ENCODE measurements around the gene KIFC1.
"Not testable (repeated sequence)": the region's sequence is repeated elsewhere in the genome, so short reads cannot be mapped to it uniquely, and the experiment has no call there.

Gene KIFC1, protein sequence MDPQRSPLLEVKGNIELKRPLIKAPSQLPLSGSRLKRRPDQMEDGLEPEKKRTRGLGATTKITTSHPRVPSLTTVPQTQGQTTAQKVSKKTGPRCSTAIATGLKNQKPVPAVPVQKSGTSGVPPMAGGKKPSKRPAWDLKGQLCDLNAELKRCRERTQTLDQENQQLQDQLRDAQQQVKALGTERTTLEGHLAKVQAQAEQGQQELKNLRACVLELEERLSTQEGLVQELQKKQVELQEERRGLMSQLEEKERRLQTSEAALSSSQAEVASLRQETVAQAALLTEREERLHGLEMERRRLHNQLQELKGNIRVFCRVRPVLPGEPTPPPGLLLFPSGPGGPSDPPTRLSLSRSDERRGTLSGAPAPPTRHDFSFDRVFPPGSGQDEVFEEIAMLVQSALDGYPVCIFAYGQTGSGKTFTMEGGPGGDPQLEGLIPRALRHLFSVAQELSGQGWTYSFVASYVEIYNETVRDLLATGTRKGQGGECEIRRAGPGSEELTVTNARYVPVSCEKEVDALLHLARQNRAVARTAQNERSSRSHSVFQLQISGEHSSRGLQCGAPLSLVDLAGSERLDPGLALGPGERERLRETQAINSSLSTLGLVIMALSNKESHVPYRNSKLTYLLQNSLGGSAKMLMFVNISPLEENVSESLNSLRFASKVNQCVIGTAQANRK

DNA sequence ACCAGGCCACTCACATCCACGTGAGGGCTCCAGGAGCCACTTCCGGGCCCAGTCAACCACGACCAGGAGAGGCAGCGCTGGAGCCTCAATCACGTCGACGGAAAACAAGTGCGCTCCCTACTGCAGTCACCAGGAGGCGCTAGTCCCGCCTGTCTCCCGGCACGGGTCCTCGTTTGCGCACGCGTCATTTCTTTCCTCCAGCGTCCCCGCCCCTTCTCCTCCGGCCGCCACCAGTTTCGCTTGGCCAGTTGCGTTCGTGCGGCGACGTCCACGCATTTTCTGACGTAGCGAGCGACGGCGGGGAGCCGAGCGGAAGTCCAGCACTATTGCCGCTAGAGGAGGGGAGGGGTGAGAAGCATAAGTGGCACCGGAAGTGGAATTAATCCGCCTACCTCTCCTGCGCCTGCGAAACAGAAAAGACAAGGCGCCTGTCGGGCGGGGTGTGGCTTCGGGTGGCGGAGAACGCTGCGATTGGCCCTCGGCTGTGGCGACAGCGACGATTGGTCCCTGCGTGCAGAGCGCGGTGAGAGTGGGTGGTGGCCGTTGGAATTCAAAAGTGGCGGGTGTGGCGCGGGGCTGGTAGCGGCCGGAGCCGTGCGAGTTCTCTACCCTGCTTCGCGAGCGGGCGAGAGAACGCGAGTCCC is at the start of gene KIFC1:
Gene KIFC1 (plus strand): TSS at position 546 of the 644 bp plus-strand sequence. CDS start 163 bp downstream, outside the sequence.
- Histone ChIP-seq H3K27ac (peak within 1 kb of the TSS; percentile 77 to 95 (median 89)), H3K4me1 (peaks cover 33 to 50% (median 41%) of the 10 kb centered on the region in 10 experiments), H4K20me1 (peaks cover 0 to 36% (median 31%) of the 10 kb centered on the region in 11 experiments; a peak in 15 of 22 replicates), H3K36me3 (peaks cover 0 to 28% (median 17%) of the 10 kb centered on the region in 11 experiments; a peak in 9 of 22 replicates), H3K27me3 (no peaks in the 10 kb centered on the region), H3K4me2 (peak within 1 kb of the TSS; percentile 79 to 99 (median 92)), H3K9me3 (replicated peaks in 1 of 11) (no peaks in the 10 kb centered on the region), H3K4me3 (peak within 1 kb of the TSS; percentile 78 to 96 (median 92)), H3K9ac (peak within 1 kb of the TSS; percentile 77 to 95 (median 91))
- no peak for TF ChIP-seq Cebpa-rat (IDR thresholded peaks at IDR 0.05)

DNA sequence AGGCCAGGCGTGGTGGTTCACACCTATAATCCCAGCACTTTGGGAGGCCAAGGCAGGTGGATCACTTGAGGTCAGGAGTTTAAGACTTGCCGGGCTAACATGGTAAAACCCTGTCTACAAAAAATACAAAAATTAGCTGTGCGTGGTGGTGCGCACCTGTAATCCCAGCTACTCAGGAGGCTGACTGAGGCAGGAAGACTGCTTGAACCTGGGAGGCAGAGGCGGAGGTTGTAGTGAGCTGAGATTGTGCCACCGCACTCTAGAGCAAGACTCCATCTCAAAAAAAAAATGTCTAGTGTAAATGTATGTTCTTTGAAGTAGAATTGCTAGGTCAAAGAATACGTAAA is 48.0 kb upstream of the KIFC1 start:
- H3K4me2 ChIP-seq, result peak overlapping the region in 10 of 11 experiments; percentile 54 to 83 (median 76); a peak in 17 of 22 replicates

DNA sequence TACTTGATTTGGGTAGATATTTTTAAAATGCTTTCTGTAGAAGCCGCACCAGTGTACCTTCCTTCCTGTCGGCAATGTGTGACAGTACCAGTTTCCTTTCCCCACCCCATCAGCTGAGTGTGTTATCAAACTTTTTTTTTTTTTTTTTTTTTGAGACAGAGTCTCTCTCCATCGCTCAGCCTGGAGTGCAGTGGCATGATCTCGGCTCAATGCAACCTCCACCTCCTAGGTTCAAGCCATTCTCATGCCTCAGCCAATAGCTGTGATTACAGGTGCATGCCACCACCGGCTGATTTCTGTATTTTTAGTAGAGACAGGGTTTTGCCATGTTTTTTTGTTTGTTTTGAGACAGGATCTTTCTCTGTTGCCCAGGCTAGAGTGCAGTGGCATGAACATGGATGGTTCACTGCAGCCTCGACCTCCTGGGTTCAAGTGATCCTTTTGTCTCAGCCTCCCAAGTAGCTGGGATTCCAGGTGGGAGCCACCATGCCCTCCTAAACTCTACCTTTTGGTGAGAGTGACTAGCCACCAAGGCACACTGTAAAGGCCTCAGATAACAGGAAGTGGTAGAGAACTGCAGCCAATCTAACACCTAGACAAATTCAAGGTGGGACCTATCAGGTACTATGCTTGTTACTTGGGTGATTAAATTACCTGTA is 47.5 kb upstream of the KIFC1 start:
- no peaks in the 10 kb centered on the region for H3K9me3 ChIP-seq (replicated peaks in 1 of 11)
- H4K20me1 ChIP-seq, result no peaks in the 10 kb centered on the region
- H3K27me3 ChIP-seq, result no peaks in the 10 kb centered on the region
- H3K27ac ChIP-seq, result no peak overlapping the region
- peaks cover 6 to 24% (median 20%) of the 10 kb centered on the region in 10 experiments; a peak in 18 of 20 replicates for H3K4me1 ChIP-seq
- no peak overlapping the region for H3K9ac ChIP-seq
- H3K36me3 ChIP-seq, result no peaks in the 10 kb centered on the region
- H3K4me3 ChIP-seq, result no peak overlapping the region
- no peak for TF ChIP-seq Cebpa-rat (IDR thresholded peaks at IDR 0.05)
- H3K4me2 ChIP-seq, result peak overlapping the region in 10 of 11 experiments; percentile 54 to 83 (median 76); a peak in 20 of 22 replicates

More for the DNA sequence above, 48.0 kb upstream of the KIFC1 start:
- H3K27ac ChIP-seq; H3K36me3 ChIP-seq; H3K27me3 ChIP-seq; H3K4me3 ChIP-seq; H3K9ac ChIP-seq; H3K9me3 ChIP-seq (replicated peaks in 1 of 11); H4K20me1 ChIP-seq: not testable (repeated sequence)
- peaks cover 6 to 24% (median 20%) of the 10 kb centered on the region in 10 experiments; a peak in 18 of 20 replicates for H3K4me1 ChIP-seq

DNA sequence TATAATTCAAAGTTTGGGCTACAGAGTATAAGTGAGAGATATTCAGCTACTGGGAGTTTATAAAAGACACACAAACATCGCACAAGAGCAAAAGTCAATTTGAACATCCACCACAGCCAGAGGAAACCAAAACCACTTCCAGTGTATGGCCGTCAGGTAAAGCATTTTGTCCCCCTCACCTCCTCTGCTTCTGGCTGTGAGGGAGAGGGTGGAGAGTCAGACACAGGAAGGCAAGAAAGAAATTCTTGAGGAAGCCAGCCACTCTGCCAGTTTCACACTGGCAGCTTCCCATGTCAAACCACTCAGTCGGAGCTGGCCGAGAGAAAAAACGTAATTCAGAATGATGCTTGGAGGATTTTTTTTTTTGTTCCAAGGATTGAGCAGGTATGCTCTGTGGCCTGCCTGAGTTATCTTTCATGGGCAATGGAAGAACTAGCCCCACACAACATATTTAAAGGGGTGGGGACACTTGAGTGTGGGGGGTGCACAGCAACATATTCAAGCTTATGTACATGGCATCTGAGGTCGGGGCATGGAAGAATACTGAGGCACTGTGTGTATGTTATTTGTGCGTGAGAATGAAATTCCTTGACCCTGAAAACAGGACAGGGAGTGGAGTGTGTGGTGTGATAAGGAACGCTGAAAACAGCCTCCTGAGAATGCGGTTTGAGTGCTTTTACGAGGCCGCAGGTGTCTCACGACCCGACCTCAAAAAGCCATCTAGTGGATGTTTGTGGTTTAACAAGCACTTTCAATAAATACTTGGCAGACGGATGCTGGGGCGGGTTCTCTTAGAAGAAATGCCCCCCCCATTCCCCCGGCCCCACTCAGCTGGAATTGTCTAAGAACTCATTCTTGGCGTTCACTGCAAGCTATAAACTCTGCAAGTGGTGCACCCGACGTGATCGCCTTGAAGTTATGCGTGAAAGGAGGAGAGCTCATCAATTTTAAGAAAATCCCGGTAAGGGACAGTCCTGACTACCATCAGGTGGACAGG is 46.6 kb upstream of the KIFC1 start:
- Histone ChIP-seq H4K20me1 (no peaks in the 10 kb centered on the region), H3K27ac (no peak overlapping the region), H3K4me2 (peak overlapping the region; percentile 54 to 83 (median 79)), H3K9ac (peak overlapping the region in 2 of 11 experiments; percentile 0 to 20; a peak in 2 of 22 replicates), H3K4me1 (peaks cover 6 to 24% (median 20%) of the 10 kb centered on the region in 10 experiments; a peak in 18 of 20 replicates), H3K4me3 (peak overlapping the region in 5 of 10 experiments; percentile 13 to 45 (median 34); a peak in 7 of 20 replicates), H3K36me3 (no peaks in the 10 kb centered on the region), H3K27me3 (no peaks in the 10 kb centered on the region), H3K9me3 (replicated peaks in 1 of 11) (no peaks in the 10 kb centered on the region)
- TF ChIP-seq Cebpa-rat (IDR thresholded peaks at IDR 0.05), result no peak

DNA sequence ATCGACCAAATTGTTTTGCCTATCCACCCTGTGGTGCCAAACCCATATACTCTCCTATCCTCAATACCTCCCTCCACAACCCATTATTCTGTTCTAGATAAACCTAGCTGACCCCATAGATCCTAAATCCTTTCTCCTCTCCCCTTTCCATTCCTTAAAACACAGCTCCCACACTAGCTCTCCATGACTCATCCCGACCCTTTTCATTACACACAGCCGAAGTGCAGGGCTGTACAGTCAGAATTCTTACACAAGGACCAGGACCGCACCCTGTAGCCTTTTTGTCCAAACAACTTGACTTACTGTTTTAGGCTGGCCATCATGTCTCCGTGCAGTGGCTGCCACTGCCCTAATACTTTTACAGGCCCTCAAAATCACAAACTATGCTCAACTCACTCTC is 44.7 kb upstream of the KIFC1 start:
- H3K36me3 ChIP-seq; H3K27ac ChIP-seq; H3K27me3 ChIP-seq; H3K9me3 ChIP-seq (replicated peaks in 1 of 11); H4K20me1 ChIP-seq; H3K9ac ChIP-seq; H3K4me2 ChIP-seq; H3K4me3 ChIP-seq: not testable (repeated sequence)
- peaks cover 6 to 24% (median 20%) of the 10 kb centered on the region in 10 experiments; a peak in 18 of 20 replicates for H3K4me1 ChIP-seq

DNA sequence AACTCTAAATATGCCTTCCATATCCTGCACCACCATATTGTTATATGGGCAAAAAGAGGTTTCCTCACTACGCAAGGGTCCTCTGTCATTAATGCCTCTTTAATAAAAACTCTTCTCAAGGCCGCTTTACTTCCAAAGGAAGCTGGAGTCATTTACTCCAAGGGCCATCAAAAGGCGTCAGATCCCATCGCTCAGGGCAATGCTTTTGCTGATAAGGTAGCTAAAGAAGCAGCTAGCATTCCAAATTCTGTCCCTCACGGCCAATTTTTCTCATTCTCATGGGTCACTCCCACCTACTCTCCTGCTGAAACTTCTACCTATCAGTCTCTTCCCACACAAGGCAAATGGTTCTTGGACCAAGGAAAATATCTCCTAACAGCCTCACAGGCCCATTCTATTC is 43.8 kb upstream of the KIFC1 start:
- H3K9ac ChIP-seq, result no peak overlapping the region
- no peaks in the 10 kb centered on the region for H3K36me3 ChIP-seq
- no peak overlapping the region for H3K4me2 ChIP-seq
- no peak overlapping the region for H3K4me3 ChIP-seq
- no peak for TF ChIP-seq Cebpa-rat (IDR thresholded peaks at IDR 0.05)
- H4K20me1 ChIP-seq, result no peaks in the 10 kb centered on the region
- no peak overlapping the region for H3K27ac ChIP-seq
- H3K27me3 ChIP-seq, result no peaks in the 10 kb centered on the region
- H3K9me3 ChIP-seq (replicated peaks in 1 of 11), result no peaks in the 10 kb centered on the region
- H3K4me1 ChIP-seq, result peaks cover 6 to 25% (median 20%) of the 10 kb centered on the region in 10 experiments; a peak in 18 of 20 replicates

DNA sequence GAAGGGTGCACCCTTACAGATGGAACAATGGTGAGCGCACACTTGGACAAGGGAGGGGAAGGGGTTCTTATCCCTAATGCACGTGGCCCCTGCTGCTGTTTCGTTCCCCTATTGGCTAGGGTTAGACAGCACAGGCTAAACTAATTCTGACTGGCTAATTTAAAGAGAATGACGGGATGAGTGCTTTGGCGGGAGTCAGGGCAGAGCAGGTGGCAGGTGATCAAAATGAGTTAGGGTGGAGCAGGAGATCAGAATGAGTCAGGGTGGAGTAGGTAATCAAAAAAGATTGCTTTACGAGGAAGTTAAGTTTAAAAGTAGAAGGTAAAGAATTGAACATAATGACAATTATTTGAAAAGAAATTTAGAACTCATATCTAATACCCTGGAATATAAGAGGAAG is 35.8 kb upstream of the KIFC1 start:
- not testable (repeated sequence) for H3K36me3 ChIP-seq; H3K4me1 ChIP-seq; H4K20me1 ChIP-seq; H3K9ac ChIP-seq; H3K27ac ChIP-seq; H3K4me2 ChIP-seq; H3K27me3 ChIP-seq; H3K4me3 ChIP-seq; H3K9me3 ChIP-seq (replicated peaks in 1 of 11)

DNA sequence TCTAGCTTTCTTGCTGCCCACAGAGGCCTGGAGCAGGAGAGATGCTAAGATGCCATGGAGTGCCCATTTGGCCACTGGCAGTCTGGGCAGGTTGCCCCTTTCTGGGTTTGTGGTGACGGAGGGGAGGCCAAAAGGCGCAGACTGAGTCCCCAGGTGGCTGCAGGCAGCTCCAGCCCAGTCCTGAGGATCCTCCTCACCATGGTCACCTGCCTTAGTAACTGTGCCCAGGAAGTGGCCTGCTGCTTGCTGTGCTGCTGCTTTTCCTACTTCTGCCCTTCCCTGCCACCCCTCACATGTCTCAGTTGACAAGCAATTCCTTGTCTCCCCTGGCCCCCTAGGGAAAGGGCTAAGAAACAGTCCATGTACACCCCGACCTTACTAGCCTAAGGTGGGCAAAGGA is 35.3 kb upstream of the KIFC1 start:
- H3K27me3 ChIP-seq, result no peaks in the 10 kb centered on the region
- H3K9me3 ChIP-seq (replicated peaks in 1 of 11), result peaks cover 0 to 9% (median 5%) of the 10 kb centered on the region in 11 experiments; a peak in 5 of 22 replicates
- H3K4me2 ChIP-seq, result no peak overlapping the region
- H3K36me3 ChIP-seq, result no peaks in the 10 kb centered on the region
- no peak overlapping the region for H3K4me3 ChIP-seq
- TF ChIP-seq Cebpa-rat (IDR thresholded peaks at IDR 0.05), result no peak
- peaks cover 0 to 8% (median 0%) of the 10 kb centered on the region in 10 experiments; a peak in 5 of 20 replicates for H3K4me1 ChIP-seq
- H4K20me1 ChIP-seq, result no peaks in the 10 kb centered on the region
- H3K9ac ChIP-seq, result no peak overlapping the region
- H3K27ac ChIP-seq, result no peak overlapping the region

DNA sequence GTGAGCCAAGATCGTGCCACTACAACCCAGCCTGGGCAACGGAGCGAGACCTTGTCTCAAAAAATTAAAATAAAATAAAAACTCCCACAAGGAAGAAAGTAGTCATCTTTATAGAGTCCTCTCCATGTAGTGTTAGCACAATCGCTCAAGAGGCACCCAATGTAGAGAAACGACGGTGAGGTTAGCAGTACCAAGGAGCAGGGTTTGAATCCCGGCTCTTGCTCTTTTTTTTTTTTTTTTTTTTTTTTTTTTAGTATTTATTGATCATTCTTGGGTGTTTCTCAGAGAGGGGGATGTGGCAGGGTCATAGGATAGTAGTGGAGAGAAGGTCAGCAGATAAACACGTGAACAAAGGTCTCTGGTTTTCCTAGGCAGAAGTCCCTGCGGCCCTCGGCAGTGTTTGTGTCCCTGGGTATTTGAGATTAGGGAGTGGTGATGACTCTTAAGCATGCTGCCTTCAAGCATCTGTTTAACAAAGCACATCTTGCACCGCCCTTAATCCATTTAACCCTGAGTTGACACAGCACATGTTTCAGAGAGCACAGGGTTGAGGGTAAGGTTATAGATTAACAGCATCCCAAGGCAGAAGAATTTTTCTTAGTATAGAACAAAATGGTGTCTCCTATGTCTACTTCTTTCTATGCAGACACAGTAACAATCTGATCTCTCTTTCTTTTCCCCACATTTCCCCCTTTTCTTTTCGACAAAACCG is 34.3 kb upstream of the KIFC1 start:
- H3K4me2 ChIP-seq; H4K20me1 ChIP-seq; H3K27me3 ChIP-seq; H3K27ac ChIP-seq; H3K4me3 ChIP-seq; H3K9ac ChIP-seq; H3K9me3 ChIP-seq (replicated peaks in 1 of 11); H3K4me1 ChIP-seq; H3K36me3 ChIP-seq: not testable (repeated sequence)
